Smooth muscle cell of bladder (primary cell): ENCODE data around the gene SSX5. TPM values are rescaled to one million over a fixed set of nuclear protein-coding genes. Genes with fewer than 3 reads are reported as not detected.

ENCODE experiments used
- total RNA-seq: library from RNA; depleted of rRNA; stranded (reverse); fragments of >200 nt; gene quantifications from 2 replicates; pipeline ENCODE4 v1.2.3, GENCODE V29; 2014

The SSX5 gene
- not detected in 2 replicates for total RNA-seq

GRCh38 chrX:48196745-48197201 is at the start of gene SSX5:
Gene SSX5, minus strand, starts transcription at chrX:48196795. Its CDS starts 1,437 bp downstream, at chrX:48195358.

Other genes with a start within 250 kb of the SSX5 start
- 2.8 and 3.0 TPM in 2 replicates for gene ZNF182, start 192.8 kb downstream of the SSX5 start, total RNA-seq
- not detected in 2 replicates for gene SPACA5, start 189.8 kb downstream of the SSX5 start, total RNA-seq
- 1.7 and 2.1 TPM in 2 replicates for gene ZNF630, start 125.2 kb downstream of the SSX5 start, total RNA-seq
- gene SPACA5B, start 66.2 kb downstream of the SSX5 start, total RNA-seq: not detected in 2 replicates
- gene SSX1, start 58.6 kb upstream of the SSX5 start, total RNA-seq: 0.18 TPM in 1 of 2 replicates, not detected in the other
- not detected in 2 replicates for gene SSX3, start 159.9 kb upstream of the SSX5 start, total RNA-seq
- gene SSX4, start 186.7 kb upstream of the SSX5 start, total RNA-seq: not detected in 2 replicates
- not detected in 2 replicates for gene SSX4B, start 215.2 kb upstream of the SSX5 start, total RNA-seq